ENCODE results near the gene IGIP. TPM values are rescaled to one million over a fixed set of nuclear protein-coding genes. Genes with fewer than 3 reads are reported as not detected.
A peak's percentile ranks its signal among the peaks of the same experiment; 100 is the strongest.

Gene IGIP
- total RNA-seq, 1 donor from 2014 or later, result 2.4 TPM

GRCh38 chr5:140174465-140175366 is 49.0 kb downstream of the IGIP start, which contains the start of gene CYSTM1:
Gene CYSTM1, plus strand, starts transcription at chr5:140175188. Its CDS starts 19,278 bp downstream, at chr5:140194466.
- H3K9me3 Mint-ChIP-seq (ENCODE audit: unreplicated experiment), result no peaks in the 10 kb centered on the region
- H3K4me3 ChIP-seq (ENCODE audit: insufficient read depth, low read depth, low read length), result peak within 1 kb of the TSS; percentile 80
- H3K9ac ChIP-seq (ENCODE audit: low read length), result peak within 1 kb of the TSS; percentile 84

GRCh38 chr5:140175367-140176030 is 49.8 kb downstream of the IGIP start:
- TF ChIP-seq, protein P1, sequence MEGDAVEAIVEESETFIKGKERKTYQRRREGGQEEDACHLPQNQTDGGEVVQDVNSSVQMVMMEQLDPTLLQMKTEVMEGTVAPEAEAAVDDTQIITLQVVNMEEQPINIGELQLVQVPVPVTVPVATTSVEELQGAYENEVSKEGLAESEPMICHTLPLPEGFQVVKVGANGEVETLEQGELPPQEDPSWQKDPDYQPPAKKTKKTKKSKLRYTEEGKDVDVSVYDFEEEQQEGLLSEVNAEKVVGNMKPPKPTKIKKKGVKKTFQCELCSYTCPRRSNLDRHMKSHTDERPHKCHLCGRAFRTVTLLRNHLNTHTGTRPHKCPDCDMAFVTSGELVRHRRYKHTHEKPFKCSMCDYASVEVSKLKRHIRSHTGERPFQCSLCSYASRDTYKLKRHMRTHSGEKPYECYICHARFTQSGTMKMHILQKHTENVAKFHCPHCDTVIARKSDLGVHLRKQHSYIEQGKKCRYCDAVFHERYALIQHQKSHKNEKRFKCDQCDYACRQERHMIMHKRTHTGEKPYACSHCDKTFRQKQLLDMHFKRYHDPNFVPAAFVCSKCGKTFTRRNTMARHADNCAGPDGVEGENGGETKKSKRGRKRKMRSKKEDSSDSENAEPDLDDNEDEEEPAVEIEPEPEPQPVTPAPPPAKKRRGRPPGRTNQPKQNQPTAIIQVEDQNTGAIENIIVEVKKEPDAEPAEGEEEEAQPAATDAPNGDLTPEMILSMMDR (IDR thresholded peaks at IDR 0.05; ENCODE audit: insufficient read depth, low read depth, low read length), result no peak
- no peaks in the 10 kb centered on the region for H3K9me3 ChIP-seq (ENCODE audit: insufficient read depth, low read depth, low read length)
- no peaks in the 10 kb centered on the region for H3K36me3 ChIP-seq (ENCODE audit: insufficient read depth, low read length)
- peak overlapping the region; percentile 90 for H2AFZ ChIP-seq (ENCODE audit: low read depth, low read length)
- no peaks in the 10 kb centered on the region for H3K79me2 ChIP-seq (ENCODE audit: insufficient read depth, low read length)
- peak overlapping the region; percentile 91 for H3K4me2 ChIP-seq (ENCODE audit: low read length)
- peak overlapping the region; percentile 93 for H3K4me3 Mint-ChIP-seq (ENCODE audit: unreplicated experiment)
- peak overlapping the region; percentile 99 for H3K27ac Mint-ChIP-seq (ENCODE audit: unreplicated experiment)
- H3K27me3 ChIP-seq (ENCODE audit: insufficient read depth, low read length), result no peaks in the 10 kb centered on the region
- peak overlapping the region; percentile 84 for H3K9ac ChIP-seq (ENCODE audit: low read length)
- H3K27me3 Mint-ChIP-seq (ENCODE audit: low read depth, unreplicated experiment), result peaks cover 6% of the 10 kb centered on the region
- no peaks in the 10 kb centered on the region for H3K9me3 Mint-ChIP-seq (ENCODE audit: unreplicated experiment)
- H3K36me3 Mint-ChIP-seq (ENCODE audit: low read depth, unreplicated experiment), result no peaks in the 10 kb centered on the region
- no peaks in the 10 kb centered on the region for H4K20me1 ChIP-seq (ENCODE audit: insufficient read depth, low read length)
- peak overlapping the region; percentile 70 for H3K27ac ChIP-seq (ENCODE audit: low read depth, low read length)
- H3K4me1 ChIP-seq (ENCODE audit: insufficient read depth, low read length), result peaks cover 12% of the 10 kb centered on the region
- peak; percentile 42 for DNase-seq (ENCODE audit: low read depth)
- H3K4me1 Mint-ChIP-seq (ENCODE audit: low read depth, unreplicated experiment), result peaks cover 6% of the 10 kb centered on the region
- peak overlapping the region; percentile 80 for H3K4me3 ChIP-seq (ENCODE audit: insufficient read depth, low read depth, low read length)
- FAIRE-seq, result no peak

More at GRCh38 chr5:140174465-140175366, 49.0 kb downstream of the IGIP start, which contains the start of gene CYSTM1:
- no peak for FAIRE-seq
- Histone ChIP-seq H3K9me3 (ENCODE audit: insufficient read depth, low read depth, low read length) (no peaks in the 10 kb centered on the region), H3K79me2 (ENCODE audit: insufficient read depth, low read length) (no peaks in the 10 kb centered on the region), H3K36me3 (ENCODE audit: insufficient read depth, low read length) (no peaks in the 10 kb centered on the region), H2AFZ (ENCODE audit: low read depth, low read length) (peak within 1 kb of the TSS; percentile 90), H3K4me1 (ENCODE audit: insufficient read depth, low read length) (peaks cover 12% of the 10 kb centered on the region), H3K27me3 (ENCODE audit: insufficient read depth, low read length) (no peaks in the 10 kb centered on the region), H3K4me2 (ENCODE audit: low read length) (peak within 1 kb of the TSS; percentile 91), H4K20me1 (ENCODE audit: insufficient read depth, low read length) (no peaks in the 10 kb centered on the region), H3K27ac (ENCODE audit: low read depth, low read length) (peak within 1 kb of the TSS; percentile 70)
- Mint-ChIP-seq H3K4me3 (ENCODE audit: unreplicated experiment) (peak within 1 kb of the TSS; percentile 93), H3K4me1 (ENCODE audit: low read depth, unreplicated experiment) (peaks cover 6% of the 10 kb centered on the region), H3K27me3 (ENCODE audit: low read depth, unreplicated experiment) (peaks cover 6% of the 10 kb centered on the region), H3K27ac (ENCODE audit: unreplicated experiment) (peak within 1 kb of the TSS; percentile 99), H3K36me3 (ENCODE audit: low read depth, unreplicated experiment) (no peaks in the 10 kb centered on the region)
- TF ChIP-seq EZH2 (IDR thresholded peaks at IDR 0.05; ENCODE audit: insufficient read depth, low read length), result no peak
- TF ChIP-seq, protein P1 (IDR thresholded peaks at IDR 0.05; ENCODE audit: insufficient read depth, low read depth, low read length), result no peak
- DNase-seq (ENCODE audit: low read depth), result peak; percentile 82

Data from astrocyte (in vitro differentiated cells and primary cell).